Endothelial cell of umbilical vein (primary cell): ENCODE results near the gene ATP2B2. TPM values are rescaled to one million over a fixed set of nuclear protein-coding genes. Genes with fewer than 3 reads are reported as not detected.

Source experiments
- BruUV-seq: library from RNA; stranded (reverse); fragments of 400-500 nt; replicated peaks from 2 replicates; lab custom pipeline; 2021; lab: Mats Ljungman, UMichigan
- CTCF ChIA-PET: fragments of 300-600, 350-600 bp; sonication (Branson Sonifier 250); formaldehyde crosslinking; loops from one replicate; lab custom pipeline; 2021; ENCODE audit warnings: antibody characterized with exemption, inconsistent platforms; lab: Charles Lee
- POLR2A ChIA-PET: fragments of 300-600, 350-600 bp; sonication (Branson Sonifier 250); formaldehyde crosslinking; loops from one replicate; lab custom pipeline; 2021; ENCODE audit warnings: antibody characterized with exemption, inconsistent platforms; lab: Charles Lee
- DNase-seq: peaks from one replicate; pipeline ENCODE4 v3.0.0-alpha.2; 2011; ENCODE audit warnings: low read depth, low spot score
- FAIRE-seq: peaks from 2 replicates; lab custom pipeline; 2011; peaks lifted over from hg19 to GRCh38; lab: Jason Lieb, UNC
- H2AFZ ChIP-seq: 2 replicates; pipeline ENCODE4 v1.6.0; 2012; ENCODE audit warnings: low read depth, low read length, control low read depth, inconsistent platforms
- H3K27ac ChIP-seq: 2 replicates; pipeline ENCODE4 v1.5.1; 2011; ENCODE audit warnings: low read depth, mild to moderate bottlenecking, control low read depth, low read length, moderate library complexity; ENCODE audit not compliant: insufficient read depth
- H3K27me3 ChIP-seq, 2 experiments: 2 replicates each; pipeline versions ENCODE4 v1.6.0 to v1.6.1; 2011; ENCODE audit warnings: low read length in 2 of 2, mixed read lengths in 1 of 2; ENCODE audit not compliant: control insufficient read depth in 2 of 2, insufficient read depth in 2 of 2
- H3K36me3 ChIP-seq, 2 experiments: 2 replicates in 1 of 2; 3 replicates in 1 of 2; pipeline ENCODE4 v1.5.1; 2011; ENCODE audit warnings: low read length in 2 of 2, mild to moderate bottlenecking in 1 of 2, moderate library complexity in 1 of 2; ENCODE audit not compliant: control insufficient read depth in 2 of 2, insufficient read depth in 2 of 2; ENCODE audit errors: extremely low read depth in 1 of 2
- H3K4me1 ChIP-seq: 3 replicates; pipeline ENCODE4 v1.5.1; 2011; ENCODE audit warnings: mild to moderate bottlenecking, low read length; ENCODE audit not compliant: control insufficient read depth, insufficient read depth; ENCODE audit errors: extremely low read depth
- H3K4me2 ChIP-seq: 2 replicates; pipeline ENCODE4 v1.6.1; 2011; ENCODE audit warnings: low read length, control low read depth, mixed read lengths; ENCODE audit not compliant: insufficient read depth
- H3K4me3 ChIP-seq, 3 experiments: fragments of 200-600 bp in 1 of 3; sonication (generic), shearing (Covaris generic) in 1 of 3; replicated peaks in 1 of 3; 2 replicates each; pipeline ENCODE4 v1.5.1; 2011 to 2016; ENCODE audit warnings: control low read depth in 3 of 3, low read length in 3 of 3, mild to moderate bottlenecking in 2 of 3, inconsistent platforms in 1 of 3, low read depth in 1 of 3, moderate library complexity in 1 of 3; ENCODE audit not compliant: insufficient read depth in 1 of 3
- H3K79me2 ChIP-seq: 2 replicates; pipeline ENCODE4 v1.6.0; 2012; ENCODE audit warnings: low read length, inconsistent platforms; ENCODE audit not compliant: control insufficient read depth, insufficient read depth
- H3K9ac ChIP-seq: replicated peaks from 2 replicates; pipeline ENCODE3; 2011; ENCODE audit warnings: low read length, control low read depth; ENCODE audit not compliant: insufficient read depth; ENCODE audit errors: extremely low read depth
- H3K9me1 ChIP-seq: replicated peaks from 3 replicates; pipeline ENCODE4 v1.6.0; 2011; ENCODE audit warnings: mild to moderate bottlenecking, low read length; ENCODE audit not compliant: control insufficient read depth, insufficient read depth; ENCODE audit errors: extremely low read depth
- H3K9me3 ChIP-seq: replicated peaks from 2 replicates; pipeline ENCODE4 v1.5.1; 2012; ENCODE audit warnings: low read length, inconsistent platforms; ENCODE audit not compliant: control insufficient read depth, insufficient read depth
- H4K20me1 ChIP-seq: replicated peaks from 2 replicates; pipeline ENCODE3; 2011; ENCODE audit warnings: mild to moderate bottlenecking, low read length; ENCODE audit not compliant: control insufficient read depth, insufficient read depth; ENCODE audit errors: extremely low read depth
- CTCF ChIP-seq, 2 donors: IDR thresholded peaks; 1 replicate in 1 of 2; 2 replicates in 1 of 2; pipeline ENCODE4 v1.5.1; 2011; ENCODE audit warnings: low read length in 2 of 2, mild to moderate bottlenecking in 2 of 2, moderate library complexity in 2 of 2, control low read depth in 1 of 2, inconsistent platforms in 1 of 2, low read depth in 1 of 2; ENCODE audit not compliant: insufficient read depth in 1 of 2; ENCODE audit errors: extremely low read depth in 1 of 2
- EZH2 ChIP-seq: IDR thresholded peaks from 2 replicates; pipeline ENCODE4 v1.6.1; 2012; ENCODE audit warnings: borderline replicate concordance, low read depth, mild to moderate bottlenecking, moderate library complexity, low read length, inconsistent platforms; ENCODE audit not compliant: severe bottlenecking
- FOS ChIP-seq: IDR thresholded peaks from 2 replicates; pipeline ENCODE4 v1.6.1; 2011; ENCODE audit warnings: mild to moderate bottlenecking, low read length, moderate library complexity, borderline replicate concordance; ENCODE audit not compliant: insufficient read depth
- GATA2 ChIP-seq: IDR thresholded peaks from 2 replicates; pipeline ENCODE4 v1.7.0; 2011; ENCODE audit warnings: low read depth, mild to moderate bottlenecking, moderate library complexity, mixed read lengths, low read length; ENCODE audit not compliant: insufficient read length, insufficient read depth
- JUN ChIP-seq: IDR thresholded peaks from 2 replicates; pipeline ENCODE4 v1.6.1; 2011; ENCODE audit warnings: borderline replicate concordance, low read depth; ENCODE audit not compliant: insufficient read length, insufficient read depth
- MAX ChIP-seq: IDR thresholded peaks from 2 replicates; pipeline ENCODE4 v1.6.1; 2011; ENCODE audit not compliant: insufficient read depth, insufficient read length
- MYC ChIP-seq: IDR thresholded peaks from one replicate; pipeline ENCODE4 v1.6.1; 2011; ENCODE audit warnings: mild to moderate bottlenecking, low read depth, low read length
- POLR2A ChIP-seq: IDR thresholded peaks from 2 replicates; pipeline ENCODE4 v1.6.1; 2012; ENCODE audit warnings: low read depth, mild to moderate bottlenecking, control low read depth, low read length
- POLR2AphosphoS5 ChIP-seq: IDR thresholded peaks from 2 replicates; pipeline ENCODE4 v1.6.1; 2012; ENCODE audit warnings: low read depth, mild to moderate bottlenecking, control low read depth, low read length, moderate library complexity; ENCODE audit not compliant: insufficient read depth
- dilution Hi-C: fragments of 300-500 bp; cut with MboI; formaldehyde crosslinking; loops from one replicate; pipeline ENCODE4 v1.15.0; 2019; ENCODE audit warnings: low sequenced_read_pairs; ENCODE audit not compliant: extremely low pct_ligation_motif_present
- intact Hi-C: fragments of 100-400 bp; cut with micrococcal nuclease; formaldehyde crosslinking; loops from one replicate; pipeline ENCODE4 v1.10.0; 2022
- polyA plus RNA-seq, 4 experiments: library from polyadenylated mRNA; depleted of rRNA in 3 of 4; stranded (reverse) in 3 of 4; unstranded in 1 of 4; fragments of >200 nt; gene quantifications; 2 replicates each; pipeline versions ENCODE4 v1.2.1 to v1.2.3, GENCODE V29; 2011 to 2012; ENCODE audit warnings: missing spikeins in 1 of 4
- total RNA-seq: library from RNA; stranded (reverse); gene quantifications from 2 replicates; pipeline ENCODE4 v1.2.3, GENCODE V29; 2021

Gene ATP2B2
- total and polyA plus RNA-seq, 2 donors (not counting 3 experiments of a cell fraction or from before 2014, with no cell fraction given): not detected

GRCh38 chr3:10508235-10508618, 2.8 kb upstream of the ATP2B2 start:
- CTCF ChIA-PET: no interaction called here
- Histone ChIP-seq H2AFZ (no peak overlapping the region), H3K4me1 (no peaks in the 10 kb centered on the region), H3K27ac (no peak overlapping the region), H3K27me3 (peaks cover 10 to 12% of the 10 kb centered on the region in 2 experiments), H4K20me1 (no peaks in the 10 kb centered on the region), H3K9ac (no peak overlapping the region), H3K79me2 (no peaks in the 10 kb centered on the region), H3K9me1 (no peaks in the 10 kb centered on the region), H3K9me3 (no peaks in the 10 kb centered on the region), H3K36me3 (no peaks in the 10 kb centered on the region), H3K4me2 (no peak overlapping the region), H3K4me3 (no peak overlapping the region)
- BruUV-seq: no TSS peak
- FAIRE-seq: no peak
- intact Hi-C loops (no loop called here), dilution Hi-C loops (no loop called here)
- POLR2A ChIA-PET: no interaction called here
- TF ChIP-seq MYC (no peak), POLR2AphosphoS5 (no peak), FOS (no peak), CTCF (IDR thresholded peaks at IDR 0.05; ENCODE audit: extremely low read depth in 1 of 2, insufficient read depth in 1 of 2, low read depth in 1 of 2, low read length in 2 of 2) (no peak), POLR2A (no peak), GATA2 (no peak), JUN (no peak), MAX (no peak), EZH2 (no peak)
- DNase-seq: no peak
